Stimulated activated CD4-positive, alpha-beta T cell treated with anti-CD3 and anti-CD28 coated beads, TNF-alpha, amount 100 ng/mL, for 4 hours (primary cell): ENCODE measurements around the gene PIP5K1A.
A peak's percentile ranks its signal among the peaks of the same experiment; 100 is the strongest.
"Not testable (repeated sequence)": the region's sequence is repeated elsewhere in the genome, so short reads cannot be mapped to it uniquely, and the experiment has no call there.

Source experiments
- DNase-seq, 3 experiments: peaks; one replicate each; pipeline ENCODE4 v3.0.0-alpha.2; 2020; ENCODE audit warnings: low read depth in 3 of 3

The PIP5K1A gene

DNA sequence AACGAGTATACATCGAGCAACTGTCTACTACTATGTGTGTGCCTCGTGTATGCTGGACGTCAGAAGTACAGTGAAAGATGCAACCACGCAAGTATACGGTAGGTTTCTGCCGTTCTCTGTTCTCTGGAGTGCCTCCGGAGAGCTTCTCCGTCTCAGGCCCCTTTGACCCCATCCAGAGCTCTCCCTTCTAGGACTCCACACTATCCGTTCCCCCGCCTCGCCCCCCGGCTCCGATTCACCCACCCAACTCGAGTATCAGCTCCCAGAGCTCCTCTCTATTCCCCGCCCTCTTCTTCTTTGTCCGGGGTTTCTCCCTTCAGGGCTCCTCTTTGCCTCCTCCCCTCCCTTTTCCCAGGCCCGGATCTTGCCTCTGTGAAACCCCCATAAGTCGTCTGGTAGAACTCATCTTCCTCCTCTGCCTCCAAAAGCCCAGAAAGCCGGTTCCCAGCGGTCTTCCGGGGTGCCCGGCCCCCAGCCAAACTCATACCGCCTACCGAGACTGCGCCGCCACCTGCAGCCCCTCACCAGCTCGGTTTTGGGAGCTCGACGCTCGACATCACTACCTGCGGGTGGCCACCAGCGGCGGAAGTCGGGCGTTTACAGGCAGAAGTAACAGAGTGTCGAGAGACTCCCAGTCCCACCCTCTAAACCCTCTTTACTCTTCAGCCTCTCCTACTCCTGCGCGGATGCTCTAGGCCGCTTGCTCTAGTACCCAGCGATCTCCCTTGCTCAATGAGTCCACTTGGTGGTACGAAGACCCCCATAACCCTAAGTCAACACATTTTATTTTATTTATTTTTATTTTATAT is 8.5 kb upstream of the PIP5K1A start, which contains the start of gene VPS72:
Gene VPS72 (minus strand): TSS at position 561 of the 809 bp plus-strand sequence. CDS start 76 bp downstream, at position 485.
- peak; percentile 59 to 76 (median 75) for DNase-seq

DNA sequence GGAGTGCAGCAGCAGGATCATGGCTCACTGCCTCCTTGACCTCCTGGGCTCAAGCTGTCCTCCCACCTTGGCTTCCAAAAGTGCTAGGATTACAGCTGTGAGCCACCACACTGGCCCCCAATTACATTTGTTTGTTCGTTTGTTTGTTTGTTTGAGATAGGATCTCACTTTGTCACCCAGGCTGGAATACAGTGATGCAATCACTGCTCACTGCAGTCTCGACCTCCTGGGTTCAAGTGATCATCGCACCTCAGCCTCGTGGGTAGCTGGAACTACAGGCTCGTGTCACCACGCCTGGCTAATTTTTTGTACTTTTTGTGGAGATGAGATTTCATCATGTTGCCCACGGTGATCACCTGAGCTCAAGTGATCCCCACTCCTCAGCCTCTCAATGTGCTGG is 6.3 kb upstream of the PIP5K1A start:
- no peak for DNase-seq

DNA sequence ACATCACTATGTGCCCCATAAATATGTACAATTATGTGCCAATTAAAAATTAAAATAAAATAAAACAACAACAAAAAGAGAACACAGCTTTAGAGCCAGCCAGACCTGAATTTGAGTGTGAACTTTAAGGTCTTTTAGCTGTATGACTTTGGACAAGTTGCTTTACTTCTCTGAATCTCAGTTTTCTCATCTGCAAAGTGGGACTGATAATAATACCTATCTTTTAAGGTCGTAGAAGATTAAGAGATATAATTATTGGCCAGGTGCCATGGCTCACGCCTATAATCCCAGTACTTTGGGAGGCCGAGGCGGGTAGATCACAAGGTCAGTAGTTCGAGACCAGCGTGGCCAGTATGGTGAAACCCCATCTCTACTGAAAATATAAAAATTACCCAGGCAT is 5.0 kb upstream of the PIP5K1A start:
- no peak for DNase-seq

DNA sequence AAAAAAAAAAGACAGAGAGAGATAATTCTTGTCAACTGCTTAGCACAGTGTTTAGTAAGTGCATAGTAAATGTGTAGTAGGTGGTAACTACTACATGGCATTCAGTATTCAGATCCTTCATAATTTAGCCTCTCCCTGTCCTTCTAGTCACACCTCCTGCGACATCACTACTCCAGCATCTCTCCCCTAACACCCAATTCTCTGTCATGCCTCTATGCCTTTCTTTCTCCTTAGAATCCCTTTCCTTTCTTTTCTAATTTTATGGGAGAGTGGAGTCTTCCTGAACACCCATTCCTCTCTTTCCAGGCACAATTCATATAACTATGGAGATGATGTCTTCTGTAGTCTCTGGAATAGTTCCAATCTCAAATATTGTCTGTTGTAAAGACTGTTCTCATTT is 4.5 kb upstream of the PIP5K1A start:
- no peak for DNase-seq

DNA sequence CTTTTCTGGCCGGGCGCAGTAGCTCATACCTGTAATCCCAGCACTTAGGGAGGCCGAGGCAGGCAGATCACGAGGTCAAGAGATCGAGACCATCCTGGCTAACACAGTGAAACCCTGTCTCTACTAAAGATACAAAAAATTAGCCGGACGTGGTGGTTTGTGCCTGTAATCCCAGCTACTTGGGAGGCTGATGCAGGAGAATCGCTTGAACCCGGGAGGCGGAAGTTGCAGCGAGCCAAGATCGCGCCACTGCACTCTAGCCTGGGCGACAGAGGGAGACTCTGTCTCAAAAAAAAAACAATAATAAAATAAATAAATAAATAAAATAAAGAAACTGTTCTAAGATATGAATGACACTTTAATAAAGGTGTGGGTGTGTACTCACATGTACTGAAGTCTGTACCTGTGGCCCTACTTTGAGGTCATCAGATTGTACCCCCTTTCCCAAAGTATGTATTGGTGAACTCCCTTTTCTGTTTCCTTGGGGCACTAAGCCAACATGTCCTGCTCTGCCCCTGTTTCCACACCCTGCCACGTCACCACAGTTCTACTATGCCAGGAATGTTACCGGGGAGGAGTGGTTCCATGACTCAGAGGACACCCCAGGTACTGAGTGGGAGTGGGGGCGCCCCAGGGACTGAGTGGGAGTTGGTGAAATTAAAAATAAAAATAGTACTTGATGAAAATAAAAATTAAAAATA is 3.3 kb upstream of the PIP5K1A start:
- not testable (repeated sequence) for DNase-seq

DNA sequence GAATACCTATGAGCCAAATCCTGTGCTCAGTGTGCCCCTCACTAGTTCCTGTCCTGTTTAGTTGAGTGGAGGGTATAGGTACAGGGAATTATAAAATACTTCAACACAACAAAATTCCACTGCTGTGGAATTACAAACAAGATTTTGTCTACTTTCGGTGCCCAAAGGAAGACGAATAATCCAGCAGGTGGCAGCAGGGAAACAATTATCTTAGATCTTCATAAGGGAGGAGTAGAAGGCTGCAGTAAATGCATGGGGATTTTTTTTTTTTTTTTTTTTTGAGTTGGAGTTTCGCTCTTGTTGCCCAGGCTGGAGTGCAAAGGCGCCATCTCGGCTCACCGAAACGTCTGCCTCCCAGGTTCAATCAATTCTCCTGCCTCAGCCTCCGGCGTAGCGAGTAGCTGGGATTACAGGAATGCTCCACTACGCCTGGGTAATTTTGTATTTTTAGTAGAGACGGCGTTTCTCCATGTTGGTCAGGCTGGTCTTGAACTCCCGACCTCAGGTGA is 2.0 kb upstream of the PIP5K1A start:
- DNase-seq, result peak in 1 of 3 experiments; percentile 27

DNA sequence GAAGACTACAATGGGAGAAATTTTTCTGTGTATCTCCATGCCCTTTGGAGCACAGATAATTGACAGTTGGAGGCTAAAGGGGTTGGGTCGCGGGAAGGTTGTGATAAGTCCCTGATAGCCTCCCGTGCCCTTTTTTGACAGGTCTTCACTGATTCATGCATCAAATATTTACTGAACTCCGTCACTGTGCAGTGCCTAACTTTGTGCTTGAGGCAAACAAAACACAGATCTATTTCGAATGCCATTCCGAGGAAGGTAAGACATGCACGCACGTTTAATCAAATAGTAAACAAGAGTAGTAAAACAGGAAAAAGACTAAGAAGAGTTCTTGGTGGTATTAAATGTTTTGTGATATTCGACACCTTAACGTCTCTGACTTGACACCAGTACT is 494 bp upstream of the PIP5K1A start:
- no peak for DNase-seq

DNA sequence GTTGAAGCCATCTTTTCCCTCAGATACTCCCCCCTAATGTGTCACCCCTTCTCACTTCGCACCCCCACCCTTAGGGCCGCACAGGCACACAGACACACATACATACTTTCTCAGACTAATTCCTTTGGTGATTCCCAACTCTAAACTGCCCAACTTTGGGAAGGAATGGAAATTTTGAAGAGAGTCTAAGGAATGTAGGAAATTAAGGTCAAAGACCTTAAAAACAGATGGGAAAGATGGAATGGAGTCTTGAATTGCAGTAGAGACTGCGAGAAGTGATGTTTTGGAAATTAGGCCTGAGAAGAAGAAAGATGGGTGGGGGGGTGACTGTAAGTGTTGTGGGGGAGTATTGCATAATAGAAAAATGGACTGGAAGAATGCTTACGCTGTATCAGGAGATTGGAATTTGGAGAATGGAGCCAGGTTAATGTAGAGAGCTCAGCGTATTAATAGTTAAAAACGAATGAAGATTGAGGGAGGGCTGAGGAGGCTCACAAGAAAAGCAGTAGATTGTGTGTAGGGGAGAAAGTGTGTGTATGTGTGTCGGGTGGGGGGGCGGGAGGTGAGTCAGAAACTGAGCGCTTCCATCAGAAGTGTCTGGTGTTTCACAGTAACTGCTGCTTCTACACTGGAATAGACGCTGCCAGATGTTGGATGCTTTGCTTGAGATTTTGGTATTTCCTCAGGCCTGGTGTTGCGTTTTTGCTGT is 1.7 kb downstream of the PIP5K1A start:
- no peak for DNase-seq

DNA sequence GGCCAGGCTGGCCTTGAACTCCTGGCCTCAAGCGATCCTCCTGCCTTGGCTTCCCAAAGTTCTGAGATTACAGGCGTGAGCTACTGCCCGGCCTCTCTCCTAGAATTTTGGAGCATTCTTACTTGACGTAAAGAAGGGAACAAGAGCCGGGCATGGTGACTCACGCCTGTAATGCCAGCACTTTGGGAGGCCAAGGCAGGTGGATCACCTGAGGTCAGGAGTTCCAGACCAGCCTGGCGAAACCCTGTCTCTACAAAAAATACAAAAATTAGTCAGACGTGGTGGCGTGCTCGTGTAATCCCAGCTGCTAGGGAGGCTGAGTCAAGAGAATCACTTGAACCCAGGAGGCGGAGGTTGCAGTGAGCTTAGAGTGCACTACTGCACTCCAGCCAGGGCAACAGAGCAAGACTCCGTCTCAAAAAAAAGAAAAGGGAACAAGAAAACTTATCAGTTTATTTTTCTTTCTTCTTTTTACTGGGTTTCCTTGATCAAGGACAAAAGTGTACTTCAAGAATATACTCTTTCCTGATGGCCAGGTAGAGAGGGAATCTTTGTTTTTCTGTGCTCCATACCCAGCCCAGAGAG is 7.1 kb downstream of the PIP5K1A start:
- not testable (repeated sequence) for DNase-seq

DNA sequence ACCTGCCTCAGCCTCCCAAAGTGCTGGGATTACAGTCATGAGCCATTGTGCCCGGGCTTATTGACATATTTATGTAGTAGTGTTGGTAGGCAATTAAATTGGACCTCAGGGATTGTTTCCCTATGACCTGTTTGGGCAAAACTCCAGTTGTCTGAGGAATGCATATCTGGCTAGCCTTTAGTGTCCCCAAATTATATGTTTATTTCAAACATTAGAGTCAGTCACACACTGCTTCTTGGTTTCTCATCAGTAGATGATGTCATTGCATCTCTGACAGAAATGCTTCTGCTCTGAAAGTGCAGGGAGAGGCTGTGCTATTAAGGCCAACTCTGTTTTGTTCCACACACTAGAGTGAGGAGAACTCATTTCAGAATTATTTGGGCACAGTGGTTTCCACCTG is 12.5 kb downstream of the PIP5K1A start:
- no peak for DNase-seq

DNA sequence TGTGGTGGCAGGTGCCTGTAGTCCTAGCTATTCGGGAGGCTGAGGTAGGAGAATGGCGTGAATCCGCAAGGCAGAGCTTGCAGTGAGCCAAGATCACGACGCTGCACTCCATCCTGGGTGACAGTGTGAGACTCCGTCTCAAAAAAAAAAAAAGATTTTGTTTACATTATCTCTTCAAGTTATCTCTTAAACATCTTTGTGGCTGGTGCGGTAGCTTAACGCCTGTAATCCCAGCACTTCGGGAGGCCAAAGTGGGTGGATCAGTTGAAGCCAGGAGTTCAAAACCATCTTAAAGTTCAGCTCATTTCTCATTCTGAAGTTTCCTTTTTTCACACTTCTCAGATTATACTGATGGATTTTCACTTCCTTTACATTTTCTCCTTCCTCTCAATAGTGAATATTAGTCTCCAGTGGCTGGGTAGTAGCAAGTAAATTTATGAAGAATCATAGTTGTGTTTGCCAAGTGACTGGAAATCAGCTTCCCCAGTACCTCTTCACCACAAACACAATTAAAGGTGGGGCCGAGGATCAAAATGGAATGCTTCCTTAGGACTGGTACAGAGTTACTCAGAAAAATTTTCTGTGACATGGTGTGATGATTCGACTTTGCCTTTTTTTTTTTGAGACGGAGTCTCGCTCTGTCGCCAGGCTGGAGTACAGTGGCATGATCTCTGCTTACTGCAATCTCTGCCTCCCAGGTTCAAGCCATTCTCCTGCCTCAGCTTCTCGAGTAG is 13.8 kb downstream of the PIP5K1A start:
- DNase-seq, result no peak

DNA sequence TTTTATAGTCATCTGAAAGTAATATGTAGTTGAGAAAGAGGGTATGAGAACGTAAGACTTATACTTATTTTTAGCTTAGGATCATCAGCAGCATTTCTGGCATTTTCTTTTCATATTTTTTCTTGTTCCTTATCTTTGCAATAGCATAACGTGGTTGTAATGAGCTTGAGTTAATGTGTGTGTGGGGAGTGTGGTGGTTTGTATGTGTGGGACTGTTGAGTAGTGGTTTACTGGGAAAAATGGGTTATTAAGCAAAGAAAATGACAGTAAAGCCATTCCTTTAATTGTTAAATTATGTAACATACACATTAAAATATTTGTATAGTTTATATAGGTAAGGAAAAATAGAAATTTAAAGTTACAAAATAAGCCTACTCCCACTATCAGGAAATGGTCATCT is 15.2 kb downstream of the PIP5K1A start:
- DNase-seq, result no peak

DNA sequence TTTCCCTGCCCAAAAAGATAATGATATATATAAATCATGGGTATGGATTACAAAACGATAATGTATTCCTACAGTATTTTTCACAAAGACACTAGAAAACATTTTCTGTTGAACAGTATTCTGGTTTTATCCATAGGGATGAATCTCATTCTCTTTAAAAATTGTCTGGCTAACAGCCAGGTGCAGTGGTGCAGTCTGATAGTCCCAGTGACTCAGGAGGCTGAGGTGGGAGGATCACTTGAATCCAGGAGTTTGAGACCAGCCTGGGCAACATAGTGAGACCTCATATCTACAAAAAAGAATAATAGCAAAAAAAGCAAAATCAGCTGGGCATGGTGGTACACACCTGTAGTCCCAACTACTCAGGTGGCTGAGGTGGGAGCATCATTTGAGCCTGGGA is 23.3 kb downstream of the PIP5K1A start:
- DNase-seq, result no peak

DNA sequence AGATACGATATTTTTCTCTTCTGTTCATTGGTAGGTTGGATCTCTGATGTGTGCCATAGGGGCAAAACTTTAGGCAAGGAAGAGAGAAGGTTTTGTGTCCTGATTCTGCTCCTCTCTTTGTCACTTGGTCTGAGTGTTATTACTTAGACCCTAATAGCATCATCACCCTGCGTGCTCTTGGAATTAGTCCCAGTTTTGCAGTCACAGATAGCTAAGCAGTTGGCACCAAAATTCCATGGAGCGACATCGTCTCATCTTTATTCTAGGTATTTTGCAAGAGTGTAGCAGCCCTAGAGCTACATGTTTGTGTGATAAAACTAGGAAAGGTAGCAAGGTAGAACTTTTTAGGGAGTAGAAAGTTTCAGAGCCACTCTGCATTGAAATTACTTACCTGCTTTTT is 23.8 kb downstream of the PIP5K1A start:
- no peak for DNase-seq

DNA sequence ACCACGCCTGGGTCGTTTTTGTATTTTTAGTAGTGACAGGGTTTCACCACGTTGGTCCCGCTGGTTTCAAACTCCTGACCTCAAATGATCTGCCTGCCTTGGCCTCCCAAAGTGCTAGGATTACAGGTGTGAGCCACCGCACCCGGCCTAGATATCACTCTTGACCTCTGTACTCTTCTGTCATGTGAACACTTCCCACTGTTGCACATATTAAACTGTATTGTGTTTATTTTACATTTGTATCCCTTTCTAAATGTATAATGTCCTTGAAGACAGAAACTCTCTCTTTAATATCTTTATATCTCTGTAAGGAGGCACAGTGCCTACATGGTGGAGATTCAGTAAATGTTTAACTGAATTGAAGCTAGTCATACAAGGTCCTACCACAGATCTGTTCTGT is 36.9 kb downstream of the PIP5K1A start:
- DNase-seq, result no peak

DNA sequence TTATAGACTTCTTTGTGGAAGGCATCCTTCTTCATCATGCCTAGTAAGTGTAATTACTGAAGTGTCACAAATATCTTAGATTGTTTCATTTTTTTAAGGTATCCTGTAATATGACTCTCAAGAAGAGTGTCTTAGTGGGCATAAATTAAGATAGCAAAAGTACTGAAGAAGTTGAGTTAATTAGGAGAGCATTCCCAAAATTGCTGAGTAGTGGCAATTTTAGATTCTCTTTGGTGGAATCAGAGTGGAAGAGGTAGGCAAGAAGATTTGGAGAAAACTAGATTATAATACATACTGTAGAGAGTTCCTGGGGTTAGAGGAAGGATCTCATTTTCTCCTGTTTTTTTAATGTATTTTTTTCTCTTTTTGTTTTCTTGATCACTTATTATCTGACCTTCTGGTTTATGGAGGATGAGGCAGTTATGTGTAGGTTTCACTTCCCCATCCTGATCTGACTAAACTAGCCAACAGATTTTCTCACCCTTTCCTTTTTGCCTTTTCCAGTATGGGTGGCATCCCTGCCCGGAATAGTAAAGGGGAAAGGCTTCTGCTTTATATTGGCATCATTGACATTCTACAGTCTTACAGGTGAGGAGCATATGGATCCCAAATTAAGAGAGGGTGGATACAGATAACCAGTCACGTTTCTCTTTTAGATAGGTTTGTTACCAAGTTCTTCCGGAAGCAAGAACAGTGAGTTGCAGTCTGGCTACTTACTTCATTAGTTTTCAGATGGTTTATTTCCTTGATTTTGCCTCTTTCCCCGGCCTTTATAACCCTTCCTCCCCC is 39.5 kb downstream of the PIP5K1A start:
- no peak for DNase-seq

DNA sequence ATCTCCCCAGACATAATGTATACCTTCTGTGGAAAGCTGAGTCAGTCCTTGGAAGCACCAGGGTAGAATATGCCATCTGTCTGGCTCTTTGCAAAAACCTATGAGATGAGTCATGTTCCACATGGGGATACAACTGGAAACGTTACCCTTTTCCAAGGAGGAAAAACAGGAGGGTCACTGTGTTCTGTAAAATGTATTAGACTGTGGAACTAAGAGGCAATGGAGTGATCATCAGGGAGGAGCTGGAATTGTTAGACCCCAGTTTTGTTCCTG is 40.1 kb downstream of the PIP5K1A start:
- DNase-seq, result no peak

DNA sequence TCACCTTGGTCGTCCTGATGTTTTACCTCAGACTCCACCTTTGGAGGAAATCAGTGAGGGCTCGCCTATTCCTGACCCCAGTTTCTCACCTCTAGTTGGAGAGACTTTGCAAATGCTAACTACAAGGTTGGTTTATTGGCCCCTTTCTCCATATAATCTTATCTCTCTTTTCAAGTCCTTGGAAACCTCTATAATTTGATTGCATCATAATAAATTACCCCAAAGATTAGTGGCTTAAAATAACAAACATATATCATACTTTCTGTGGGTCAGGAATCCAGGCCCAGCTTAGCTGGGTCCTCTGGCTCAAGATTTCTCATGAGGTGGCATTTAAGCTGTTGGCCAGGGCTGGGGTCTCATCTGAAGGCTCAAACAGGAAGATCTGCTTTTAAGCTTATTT is 44.1 kb downstream of the PIP5K1A start:
- DNase-seq, result no peak

DNA sequence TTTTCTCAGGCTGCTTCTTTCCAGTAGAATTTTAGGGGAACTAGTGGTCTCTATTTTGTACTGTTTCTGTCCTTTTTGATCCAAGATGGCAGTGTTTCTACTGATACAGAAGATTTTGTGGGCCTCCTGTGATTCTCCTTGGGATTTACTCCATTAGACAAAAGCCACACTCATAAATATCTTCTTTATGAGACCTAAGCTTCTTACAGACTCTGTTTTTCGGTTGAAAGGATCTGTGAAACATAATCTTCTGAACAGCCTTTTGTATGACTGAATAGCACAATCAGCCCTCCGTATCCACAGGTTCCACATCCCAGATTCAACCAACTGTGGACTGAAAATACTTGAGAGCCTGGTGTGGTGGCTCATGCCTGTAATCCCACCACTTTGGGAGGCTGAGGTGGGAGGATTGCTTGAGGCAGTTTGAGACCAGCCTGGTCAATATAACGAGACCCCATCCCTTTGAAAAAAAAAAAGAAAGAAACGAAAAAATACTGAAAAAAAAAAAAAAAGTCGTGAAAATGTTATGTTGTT is 45.4 kb downstream of the PIP5K1A start:
- DNase-seq, result no peak

DNA sequence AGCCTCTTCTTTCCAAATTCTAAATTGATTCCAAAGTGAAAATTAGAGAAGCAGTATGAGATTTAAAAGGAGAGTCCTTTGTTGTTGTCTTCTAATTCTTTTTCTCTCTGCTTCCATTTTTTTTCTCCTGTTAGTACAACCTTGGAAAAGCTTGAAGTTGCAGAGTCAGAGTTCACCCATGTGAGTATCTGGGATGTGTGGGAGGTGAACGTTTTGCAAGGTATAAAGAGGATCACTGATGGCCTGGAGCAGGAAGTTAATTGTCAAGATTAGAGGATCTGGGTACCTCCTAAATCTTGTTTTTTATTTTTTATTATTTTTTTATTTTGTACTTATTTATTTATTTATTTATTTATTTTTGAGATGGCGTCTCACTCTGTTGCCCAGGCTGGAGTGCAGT is 48.4 kb downstream of the PIP5K1A start:
- DNase-seq, result no peak
